GM21576 (cell line): Measurements from ENCODE around the gene DND1.
"Not testable (repeated sequence)": the region's sequence is repeated elsewhere in the genome, so short reads cannot be mapped to it uniquely, and the experiment has no call there.

Experiments used
- ATAC-seq: cut with Tn5 transposase; IDR thresholded peaks from one replicate; pipeline ENCODE4 v1.9.1; 2021; ENCODE audit warnings: mild to moderate bottlenecking, moderate library complexity; ENCODE audit not compliant: unreplicated experiment

Gene DND1

GRCh38 chr5:140673187-140673976 lies at the start of gene DND1:
TSS of gene DND1 (minus strand) at chr5:140673576. CDS start at chr5:140673542, 34 bp downstream.
- ATAC-seq, result no peak

- not testable (repeated sequence) for ATAC-seq
Measured at GRCh38 chr5:140721395-140721794, 48.0 kb upstream of the DND1 start.

GRCh38 chr5:140720738-140721137 lies 47.4 kb upstream of the DND1 start:
- not testable (repeated sequence) for ATAC-seq

GRCh38 chr5:140718266-140718592 lies 44.9 kb upstream of the DND1 start:
- no peak for ATAC-seq

GRCh38 chr5:140716238-140716637 lies 42.9 kb upstream of the DND1 start:
- not testable (repeated sequence) for ATAC-seq

GRCh38 chr5:140713562-140714094 lies 40.3 kb upstream of the DND1 start:
- ATAC-seq, result no peak

GRCh38 chr5:140711794-140712193 lies 38.4 kb upstream of the DND1 start:
- ATAC-seq, result no peak

GRCh38 chr5:140710899-140711552 lies 37.6 kb upstream of the DND1 start:
- ATAC-seq, result peak; percentile 87

GRCh38 chr5:140708787-140709186 lies 35.4 kb upstream of the DND1 start:
- not testable (repeated sequence) for ATAC-seq

GRCh38 chr5:140707812-140708211 lies 34.4 kb upstream of the DND1 start:
- ATAC-seq, result no peak

GRCh38 chr5:140700177-140701144 lies 27.1 kb upstream of the DND1 start, which contains the start of gene ZMAT2:
TSS of gene ZMAT2 (plus strand) at chr5:140700447. CDS start at chr5:140700461, 14 bp downstream.
- peak; percentile 92 for ATAC-seq

GRCh38 chr5:140696891-140697492 lies 23.6 kb upstream of the DND1 start:
- no peak for ATAC-seq

- no peak for ATAC-seq
Measured at GRCh38 chr5:140694276-140694675, 20.9 kb upstream of the DND1 start.

- peak; percentile 96 for ATAC-seq
Measured at GRCh38 chr5:140690941-140691924, 17.9 kb upstream of the DND1 start, which contains the start of the genes HARS1 and HARS2. TSS of gene HARS1 (minus strand) at chr5:140691370. CDS start at chr5:140691304, 66 bp downstream. TSS of gene HARS2 (plus strand) at chr5:140691455. CDS start at chr5:140691649, 194 bp downstream.

- ATAC-seq, result no peak
Measured at GRCh38 chr5:140690376-140690932, 17.1 kb upstream of the DND1 start.

GRCh38 chr5:140678993-140679392 lies 5.6 kb upstream of the DND1 start:
- no peak for ATAC-seq

- peak; percentile 57 for ATAC-seq
Measured at GRCh38 chr5:140677947-140678346, 4.6 kb upstream of the DND1 start.

GRCh38 chr5:140674629-140675028 lies 1.3 kb upstream of the DND1 start:
- ATAC-seq, result no peak

GRCh38 chr5:140674211-140674610 lies 835 bp upstream of the DND1 start:
- no peak for ATAC-seq
